HEK293 (cell line): ENCODE data around the gene SENP2.

Experiments
- CTCF ChIA-PET: fragments of 350-600 bp; formaldehyde crosslinking; extraction: SDS; loops from one replicate; lab custom pipeline; 2021; ENCODE audit warnings: antibody characterized with exemption; lab: Yijun Ruan, JAX
- POLR2A ChIA-PET: fragments of 300-600 bp; formaldehyde crosslinking; extraction: SDS; loops from one replicate; lab custom pipeline; 2020; ENCODE audit warnings: antibody characterized with exemption, inconsistent platforms; lab: Yijun Ruan, JAX
- H3K27ac ChIP-seq: fragments of 200-500 bp; sonication (Bioruptor generic); 2 replicates; pipeline ENCODE4 v1.5.1; 2014; ENCODE audit warnings: low read depth, low read length, control low read depth, inconsistent platforms; ENCODE audit errors: extremely low read depth
- H3K36me3 ChIP-seq, 2 experiments: fragments of 200-500 bp in 1 of 2; sonication (Bioruptor generic) in 1 of 2; 1 replicate in 1 of 2; 2 replicates in 1 of 2; pipeline ENCODE4 v1.5.1; 2014 to 2017; ENCODE audit warnings: inconsistent platforms in 2 of 2, low read length in 2 of 2; ENCODE audit not compliant: control insufficient read depth in 2 of 2, insufficient read depth in 1 of 2
- H3K4me1 ChIP-seq: fragments of 200-500 bp; sonication (Bioruptor generic); 2 replicates; pipeline ENCODE4 v1.5.1; 2014; ENCODE audit warnings: mild to moderate bottlenecking, low read length, inconsistent platforms; ENCODE audit not compliant: control insufficient read depth, insufficient read depth
- H3K4me3 ChIP-seq: 2 replicates; pipeline ENCODE4 v1.5.1; 2011; ENCODE audit warnings: low read depth, mild to moderate bottlenecking, control low read depth, low read length, moderate library complexity
- H3K9me3 ChIP-seq: fragments of 200-500 bp; sonication (Bioruptor generic); 2 replicates; pipeline ENCODE4 v1.5.1; 2014; ENCODE audit warnings: low read depth, low read length, inconsistent platforms; ENCODE audit not compliant: control insufficient read depth, insufficient read depth
- GLI2 ChIP-seq: fragments of 450-650 bp; formaldehyde crosslinking; IDR thresholded peaks from 2 replicates; pipeline ENCODE4; 2017; ENCODE audit warnings: missing biosample characterization, missing genetic modification characterization, low read depth, borderline replicate concordance
- GLI4 ChIP-seq: fragments of 450-650 bp; formaldehyde crosslinking; IDR thresholded peaks from 2 replicates; pipeline ENCODE4 v1.5.1; 2016; ENCODE audit warnings: missing biosample characterization, missing genetic modification characterization
- MYNN ChIP-seq: fragments of 450-650 bp; formaldehyde crosslinking; IDR thresholded peaks from 2 replicates; pipeline ENCODE4 v1.5.1; 2016; ENCODE audit warnings: missing biosample characterization, missing genetic modification characterization, borderline replicate concordance
- ZNF175 ChIP-seq: fragments of 450-650 bp; formaldehyde crosslinking; IDR thresholded peaks from 2 replicates; pipeline ENCODE4 v1.5.1; 2016; ENCODE audit warnings: missing biosample characterization, missing genetic modification characterization
- ZNF19 ChIP-seq: fragments of 450-650 bp; formaldehyde crosslinking; IDR thresholded peaks from 2 replicates; pipeline ENCODE4; 2016; ENCODE audit warnings: missing biosample characterization, missing genetic modification characterization, low read depth
- ZNF248 ChIP-seq: fragments of 450-650 bp; formaldehyde crosslinking; IDR thresholded peaks from 2 replicates; pipeline ENCODE4 v1.5.1; 2017; ENCODE audit warnings: missing biosample characterization, missing genetic modification characterization
- ZNF350 ChIP-seq: fragments of 450-650 bp; formaldehyde crosslinking; IDR thresholded peaks from 2 replicates; pipeline ENCODE4 v1.5.0; 2017; ENCODE audit warnings: missing biosample characterization, mild to moderate bottlenecking, missing genetic modification characterization
- ZNF48 ChIP-seq: fragments of 450-650 bp; formaldehyde crosslinking; IDR thresholded peaks from 2 replicates; pipeline ENCODE4 v1.5.1; 2016; ENCODE audit warnings: missing biosample characterization, missing genetic modification characterization
- TF ChIP-seq, protein P1 (sequence below): fragments of 450-650 bp; formaldehyde crosslinking; conservative IDR thresholded peaks from 2 replicates; pipeline ENCODE4 v1.5.1; 2016; ENCODE audit warnings: low read depth, missing biosample characterization, missing genetic modification characterization
- TF ChIP-seq, protein P2 (sequence below): fragments of 450-650 bp; formaldehyde crosslinking; IDR thresholded peaks from 2 replicates; pipeline ENCODE4 v1.5.1; 2016; ENCODE audit warnings: missing biosample characterization, missing genetic modification characterization
- TF ChIP-seq, protein P3 (sequence below): fragments of 450-650 bp; formaldehyde crosslinking; IDR thresholded peaks from 2 replicates; pipeline ENCODE4 v1.5.1; 2016; ENCODE audit warnings: missing biosample characterization, missing genetic modification characterization
- TF ChIP-seq, protein P4 (sequence below): fragments of 450-650 bp; formaldehyde crosslinking; IDR thresholded peaks from 2 replicates; pipeline ENCODE4 v1.5.1; 2016; ENCODE audit warnings: missing biosample characterization, missing genetic modification characterization, low read depth

Gene SENP2

DNA sequence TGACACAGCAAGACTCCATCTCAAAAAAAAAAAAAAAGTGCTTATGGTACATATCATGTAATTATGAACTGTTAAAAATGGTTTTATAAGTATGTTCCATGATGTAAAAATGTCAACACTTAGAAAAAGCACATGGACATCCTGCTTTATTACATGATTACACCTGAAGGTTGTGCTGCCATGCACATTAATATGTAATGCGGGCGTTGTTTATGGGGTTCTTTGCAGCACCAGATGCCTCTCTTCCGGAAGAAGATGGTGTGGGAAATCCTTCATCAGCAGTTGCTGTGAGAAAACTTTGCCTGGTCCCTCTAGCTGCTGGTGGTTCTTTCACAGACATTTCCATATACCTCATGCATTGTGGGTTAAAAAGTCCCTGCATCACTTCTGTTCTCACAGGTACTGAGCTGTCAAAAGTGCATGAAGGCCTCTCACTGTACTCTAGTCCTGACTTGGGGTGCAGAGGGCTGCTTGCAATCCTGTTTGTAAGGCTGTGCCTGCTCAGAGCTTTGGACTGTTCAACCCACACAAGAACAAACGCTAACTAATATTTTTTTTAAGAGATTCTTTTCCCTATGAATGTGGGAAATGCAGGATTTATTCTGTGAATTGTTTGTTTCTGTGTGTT is 43.6 kb downstream of the SENP2 start:
- H3K4me1 ChIP-seq = no peaks in the 10 kb centered on the region
- no peaks in the 10 kb centered on the region for H3K9me3 ChIP-seq
- H3K4me3 ChIP-seq = no peak overlapping the region
- TF ChIP-seq, protein P1, sequence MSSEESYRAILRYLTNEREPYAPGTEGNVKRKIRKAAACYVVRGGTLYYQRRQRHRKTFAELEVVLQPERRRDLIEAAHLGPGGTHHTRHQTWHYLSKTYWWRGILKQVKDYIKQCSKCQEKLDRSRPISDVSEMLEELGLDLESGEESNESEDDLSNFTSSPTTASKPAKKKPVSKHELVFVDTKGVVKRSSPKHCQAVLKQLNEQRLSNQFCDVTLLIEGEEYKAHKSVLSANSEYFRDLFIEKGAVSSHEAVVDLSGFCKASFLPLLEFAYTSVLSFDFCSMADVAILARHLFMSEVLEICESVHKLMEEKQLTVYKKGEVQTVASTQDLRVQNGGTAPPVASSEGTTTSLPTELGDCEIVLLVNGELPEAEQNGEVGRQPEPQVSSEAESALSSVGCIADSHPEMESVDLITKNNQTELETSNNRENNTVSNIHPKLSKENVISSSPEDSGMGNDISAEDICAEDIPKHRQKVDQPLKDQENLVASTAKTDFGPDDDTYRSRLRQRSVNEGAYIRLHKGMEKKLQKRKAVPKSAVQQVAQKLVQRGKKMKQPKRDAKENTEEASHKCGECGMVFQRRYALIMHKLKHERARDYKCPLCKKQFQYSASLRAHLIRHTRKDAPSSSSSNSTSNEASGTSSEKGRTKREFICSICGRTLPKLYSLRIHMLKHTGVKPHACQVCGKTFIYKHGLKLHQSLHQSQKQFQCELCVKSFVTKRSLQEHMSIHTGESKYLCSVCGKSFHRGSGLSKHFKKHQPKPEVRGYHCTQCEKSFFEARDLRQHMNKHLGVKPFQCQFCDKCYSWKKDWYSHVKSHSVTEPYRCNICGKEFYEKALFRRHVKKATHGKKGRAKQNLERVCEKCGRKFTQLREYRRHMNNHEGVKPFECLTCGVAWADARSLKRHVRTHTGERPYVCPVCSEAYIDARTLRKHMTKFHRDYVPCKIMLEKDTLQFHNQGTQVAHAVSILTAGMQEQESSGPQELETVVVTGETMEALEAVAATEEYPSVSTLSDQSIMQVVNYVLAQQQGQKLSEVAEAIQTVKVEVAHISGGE (tag by site-specific recombination) = no peak
- TF ChIP-seq ZNF48 (tag by site-specific recombination) (no peak), ZNF248 (tag by site-specific recombination) (no peak), MYNN (tag by site-specific recombination) (no peak)
- TF ChIP-seq, protein P2, sequence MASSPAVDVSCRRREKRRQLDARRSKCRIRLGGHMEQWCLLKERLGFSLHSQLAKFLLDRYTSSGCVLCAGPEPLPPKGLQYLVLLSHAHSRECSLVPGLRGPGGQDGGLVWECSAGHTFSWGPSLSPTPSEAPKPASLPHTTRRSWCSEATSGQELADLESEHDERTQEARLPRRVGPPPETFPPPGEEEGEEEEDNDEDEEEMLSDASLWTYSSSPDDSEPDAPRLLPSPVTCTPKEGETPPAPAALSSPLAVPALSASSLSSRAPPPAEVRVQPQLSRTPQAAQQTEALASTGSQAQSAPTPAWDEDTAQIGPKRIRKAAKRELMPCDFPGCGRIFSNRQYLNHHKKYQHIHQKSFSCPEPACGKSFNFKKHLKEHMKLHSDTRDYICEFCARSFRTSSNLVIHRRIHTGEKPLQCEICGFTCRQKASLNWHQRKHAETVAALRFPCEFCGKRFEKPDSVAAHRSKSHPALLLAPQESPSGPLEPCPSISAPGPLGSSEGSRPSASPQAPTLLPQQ = no peak
- TF ChIP-seq, protein P3, sequence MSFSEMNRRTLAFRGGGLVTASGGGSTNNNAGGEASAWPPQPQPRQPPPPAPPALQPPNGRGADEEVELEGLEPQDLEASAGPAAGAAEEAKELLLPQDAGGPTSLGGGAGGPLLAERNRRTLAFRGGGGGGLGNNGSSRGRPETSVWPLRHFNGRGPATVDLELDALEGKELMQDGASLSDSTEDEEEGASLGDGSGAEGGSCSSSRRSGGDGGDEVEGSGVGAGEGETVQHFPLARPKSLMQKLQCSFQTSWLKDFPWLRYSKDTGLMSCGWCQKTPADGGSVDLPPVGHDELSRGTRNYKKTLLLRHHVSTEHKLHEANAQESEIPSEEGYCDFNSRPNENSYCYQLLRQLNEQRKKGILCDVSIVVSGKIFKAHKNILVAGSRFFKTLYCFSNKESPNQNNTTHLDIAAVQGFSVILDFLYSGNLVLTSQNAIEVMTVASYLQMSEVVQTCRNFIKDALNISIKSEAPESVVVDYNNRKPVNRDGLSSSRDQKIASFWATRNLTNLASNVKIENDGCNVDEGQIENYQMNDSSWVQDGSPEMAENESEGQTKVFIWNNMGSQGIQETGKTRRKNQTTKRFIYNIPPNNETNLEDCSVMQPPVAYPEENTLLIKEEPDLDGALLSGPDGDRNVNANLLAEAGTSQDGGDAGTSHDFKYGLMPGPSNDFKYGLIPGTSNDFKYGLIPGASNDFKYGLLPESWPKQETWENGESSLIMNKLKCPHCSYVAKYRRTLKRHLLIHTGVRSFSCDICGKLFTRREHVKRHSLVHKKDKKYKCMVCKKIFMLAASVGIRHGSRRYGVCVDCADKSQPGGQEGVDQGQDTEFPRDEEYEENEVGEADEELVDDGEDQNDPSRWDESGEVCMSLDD (tag by site-specific recombination) = no peak
- POLR2A ChIA-PET = no interaction called here
- CTCF ChIA-PET = no interaction called here
- peaks cover 0 to 51% of the 10 kb centered on the region in 2 experiments; a peak in 2 of 3 replicates for H3K36me3 ChIP-seq
- no peak overlapping the region for H3K27ac ChIP-seq

DNA sequence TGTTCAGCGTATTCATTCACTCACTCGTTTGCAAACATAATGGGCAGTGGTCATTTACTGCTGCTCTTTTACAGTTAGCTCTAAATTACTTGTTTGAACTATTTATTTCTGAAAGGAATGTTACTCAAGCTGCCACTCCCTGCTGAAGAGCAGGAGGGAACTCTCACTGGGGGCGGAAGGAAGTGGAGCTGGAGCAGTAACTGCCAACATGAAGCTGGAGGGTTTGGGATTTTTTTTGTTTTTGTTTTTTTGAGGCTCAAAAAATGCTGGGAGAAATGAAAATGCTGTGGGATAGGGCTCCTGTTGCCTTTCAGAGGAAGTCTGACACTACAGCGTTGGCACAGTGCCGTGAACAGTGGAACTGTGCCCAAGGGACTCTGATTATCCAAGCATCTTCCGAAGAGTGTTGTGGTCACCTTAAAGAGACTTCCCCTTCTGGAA is 44.1 kb downstream of the SENP2 start:
- H3K4me3 ChIP-seq = no peak overlapping the region
- TF ChIP-seq ZNF175 (tag by site-specific recombination) (no peak), ZNF19 (tag by site-specific recombination) (no peak), GLI4 (tag by site-specific recombination) (no peak), ZNF350 (tag by site-specific recombination) (no peak), GLI2 (tag by site-specific recombination) (no peak)
- TF ChIP-seq, protein P4, sequence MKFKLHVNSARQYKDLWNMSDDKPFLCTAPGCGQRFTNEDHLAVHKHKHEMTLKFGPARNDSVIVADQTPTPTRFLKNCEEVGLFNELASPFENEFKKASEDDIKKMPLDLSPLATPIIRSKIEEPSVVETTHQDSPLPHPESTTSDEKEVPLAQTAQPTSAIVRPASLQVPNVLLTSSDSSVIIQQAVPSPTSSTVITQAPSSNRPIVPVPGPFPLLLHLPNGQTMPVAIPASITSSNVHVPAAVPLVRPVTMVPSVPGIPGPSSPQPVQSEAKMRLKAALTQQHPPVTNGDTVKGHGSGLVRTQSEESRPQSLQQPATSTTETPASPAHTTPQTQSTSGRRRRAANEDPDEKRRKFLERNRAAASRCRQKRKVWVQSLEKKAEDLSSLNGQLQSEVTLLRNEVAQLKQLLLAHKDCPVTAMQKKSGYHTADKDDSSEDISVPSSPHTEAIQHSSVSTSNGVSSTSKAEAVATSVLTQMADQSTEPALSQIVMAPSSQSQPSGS (tag by site-specific recombination) = no peak
- no peak overlapping the region for H3K27ac ChIP-seq
- CTCF ChIA-PET = no interaction called here
- peaks cover 0 to 50% of the 10 kb centered on the region in 2 experiments; a peak in 2 of 3 replicates for H3K36me3 ChIP-seq
- H3K4me1 ChIP-seq = no peaks in the 10 kb centered on the region
- no peaks in the 10 kb centered on the region for H3K9me3 ChIP-seq
- POLR2A ChIA-PET = no interaction called here
